T47D (cell line): ENCODE measurements around the gene CLPSL1.

Source experiments
- DNase-seq, 2 experiments: peaks; one replicate each; pipeline versions ENCODE4 v3.0.0 to v3.0.0-alpha.2; 2011 to 2012; ENCODE audit warnings: low read depth in 1 of 2, low spot score in 1 of 2
- JUND ChIP-seq: IDR thresholded peaks from 2 replicates; pipeline ENCODE4 v1.6.1; 2012; ENCODE audit warnings: low read depth
- in situ Hi-C: cut with HindIII; loops from 2 replicates; pipeline ENCODE4 v1.10.0; 2016; ENCODE audit warnings: low sequenced_read_pairs, low pct_unique_long_range_greater_than_20kb

Gene CLPSL1

GRCh38 chr6:35823601-35824000 lies 42.8 kb downstream of the CLPSL1 start:
- no peak for TF ChIP-seq JUND
- in situ Hi-C loops = no loop called here
- DNase-seq = no peak

GRCh38 chr6:35824552-35825192 lies 43.9 kb downstream of the CLPSL1 start:
- in situ Hi-C loops = no loop called here
- no peak for TF ChIP-seq JUND
- no peak for DNase-seq

- no peak for DNase-seq
- no peak for TF ChIP-seq JUND
- in situ Hi-C loops = no loop called here
These were observed 48.5 kb downstream of the CLPSL1 start for GRCh38 chr6:35829306-35829705.

GRCh38 chr6:35831257-35832007 lies 50.6 kb downstream of the CLPSL1 start:
- DNase-seq = no peak
- in situ Hi-C loops = no loop called here
- no peak for TF ChIP-seq JUND

GRCh38 chr6:35833536-35833935 lies 52.7 kb downstream of the CLPSL1 start:
- in situ Hi-C loops = no loop called here
- peak in 1 of 2 experiments; percentile 13 for DNase-seq
- no peak for TF ChIP-seq JUND
